ENCODE results near the gene POP4.

The POP4 gene

DNA sequence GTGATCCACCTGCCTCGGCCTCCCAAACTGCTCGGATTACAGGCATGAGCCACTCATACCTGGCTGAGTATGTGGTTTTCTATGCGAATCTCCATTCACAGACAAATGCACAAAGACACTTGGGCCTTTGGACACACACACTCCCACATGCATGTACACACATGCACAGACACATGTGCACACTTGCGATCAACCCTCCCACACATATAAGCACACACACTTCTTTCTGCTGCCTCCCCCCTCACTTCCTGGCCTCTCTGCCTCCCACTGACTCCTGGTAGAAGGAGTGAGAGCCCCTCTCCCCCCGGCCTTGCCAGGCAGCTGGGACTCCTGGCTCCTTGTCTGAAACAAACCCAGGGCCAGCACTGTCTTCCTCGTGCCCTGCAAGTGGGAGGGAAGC lies 29.9 kb downstream of the POP4 start:
- no peak for DNase-seq

DNA sequence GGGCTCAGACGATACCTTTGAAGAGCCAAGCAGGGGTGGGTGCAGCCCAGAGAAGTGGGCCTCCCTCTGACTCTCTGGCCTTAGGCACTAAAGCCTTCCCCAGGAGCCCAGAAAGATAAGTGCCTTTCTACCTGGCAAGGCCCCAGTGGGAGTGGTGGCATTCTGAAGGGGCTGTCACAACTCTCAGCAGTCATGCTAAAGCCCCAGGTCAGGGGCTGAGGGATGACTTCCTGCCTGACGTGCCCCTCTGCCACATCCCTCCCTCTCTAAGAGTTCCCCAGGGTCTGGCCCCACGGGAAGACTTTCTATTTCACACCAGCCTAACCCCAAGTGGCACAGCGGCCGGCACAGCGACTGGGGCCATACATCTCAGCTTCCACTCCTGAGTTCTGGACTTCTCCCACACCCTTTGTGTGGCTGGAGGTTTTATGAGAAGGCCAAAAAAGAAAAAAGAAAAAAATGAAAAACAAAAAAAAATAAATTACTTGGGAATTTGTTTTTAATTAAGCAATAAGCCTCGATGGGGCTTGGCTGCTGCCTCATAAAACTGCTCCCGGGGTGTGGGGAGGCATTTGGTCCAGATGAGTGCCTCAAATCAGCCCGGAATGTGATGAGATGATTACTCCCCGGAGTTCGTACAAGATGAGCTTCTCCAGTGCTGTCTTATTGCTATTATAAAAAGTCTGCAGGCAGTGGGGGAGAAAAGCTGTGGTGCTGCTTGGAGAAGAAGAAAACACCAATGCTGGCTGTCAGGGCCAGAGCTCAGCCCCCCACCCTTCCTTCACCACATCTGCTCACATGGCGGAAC lies 30.7 kb downstream of the POP4 start:
- DNase-seq = no peak

DNA sequence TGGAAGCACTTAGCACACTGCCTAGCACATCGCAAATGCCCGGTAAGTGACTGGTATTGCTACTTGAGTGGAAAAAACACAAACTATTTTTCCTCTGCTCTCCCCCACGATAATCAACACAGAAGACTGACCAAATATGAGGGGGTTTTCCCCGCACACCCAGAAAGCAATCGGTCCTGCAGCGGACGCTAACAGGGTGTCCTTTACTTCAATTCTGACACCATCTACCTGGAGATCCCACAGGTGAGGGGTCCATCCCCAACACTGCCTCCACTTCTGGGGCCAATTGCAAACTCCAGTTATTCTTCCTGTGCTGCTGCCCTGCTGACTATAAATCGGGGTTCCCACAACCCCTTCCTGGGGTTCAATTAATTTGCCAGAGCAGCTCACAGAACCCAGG lies 33.0 kb downstream of the POP4 start:
- no peak for DNase-seq

DNA sequence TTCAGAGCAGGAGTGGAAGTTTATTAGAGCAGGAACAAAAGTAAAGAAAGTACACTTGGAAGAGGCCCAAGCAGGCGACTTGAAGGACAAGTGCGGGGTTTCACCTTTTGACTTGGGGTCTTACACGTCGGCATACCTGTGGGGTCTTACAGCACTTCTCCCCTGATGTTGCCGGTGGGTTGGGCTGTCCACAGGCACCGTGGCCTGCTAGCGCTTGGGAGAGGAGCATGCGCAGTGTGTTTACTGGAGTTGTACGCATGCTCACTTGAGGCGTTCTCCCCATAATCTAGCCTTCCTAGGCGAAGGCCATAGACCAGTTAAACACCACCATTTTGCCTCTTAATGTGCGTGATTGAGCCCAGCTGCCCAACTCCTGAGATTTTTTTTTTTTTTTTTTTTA lies 34.1 kb downstream of the POP4 start:
- no peak for DNase-seq

DNA sequence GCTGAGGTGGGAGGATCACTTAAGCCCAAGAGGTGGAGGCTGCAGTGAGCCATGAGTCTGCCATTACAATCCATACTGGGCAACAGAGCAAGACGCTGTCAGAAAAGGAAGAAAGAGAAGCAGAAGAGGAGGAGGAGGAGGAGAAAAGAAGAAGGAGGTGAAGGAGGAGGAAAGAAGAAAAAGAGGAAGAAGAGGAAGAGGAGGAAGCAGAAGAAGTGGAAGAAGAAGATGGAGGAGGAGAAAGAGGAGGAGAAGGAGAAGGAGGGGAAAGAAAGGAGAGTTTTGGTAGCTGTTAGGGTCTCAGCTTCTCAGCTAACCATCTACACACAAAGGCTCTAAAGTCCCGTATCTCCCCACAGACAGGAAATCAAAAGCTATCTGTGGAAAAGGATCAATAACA lies 35.5 kb downstream of the POP4 start:
- DNase-seq = no peak

DNA sequence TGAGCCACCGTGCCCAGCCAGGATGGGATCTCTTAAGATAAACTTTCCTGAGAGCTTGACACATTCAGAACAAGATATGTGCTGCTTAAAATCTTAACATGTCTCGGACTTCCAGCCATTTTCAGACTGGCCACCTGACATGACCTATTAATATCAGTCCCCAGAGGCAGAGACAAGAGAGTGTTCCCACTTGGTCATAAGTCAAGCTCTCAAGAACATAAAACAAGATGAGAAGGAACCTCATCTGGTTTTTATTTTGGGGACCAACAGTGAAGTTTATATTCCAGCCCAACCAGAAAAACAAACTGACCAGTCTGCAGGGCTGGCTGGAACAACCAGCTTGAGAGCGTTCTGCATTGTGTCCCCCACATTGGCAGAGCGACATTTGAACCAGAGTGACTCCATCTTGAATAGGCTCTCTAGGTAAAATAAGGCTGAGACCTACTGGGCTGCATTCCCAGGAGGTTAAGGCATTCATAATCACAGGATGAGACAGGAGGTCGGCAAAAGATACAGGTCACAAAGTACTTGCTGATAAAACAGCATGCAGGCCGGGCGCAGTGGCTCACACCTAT lies 37.4 kb downstream of the POP4 start:
- DNase-seq = no peak

DNA sequence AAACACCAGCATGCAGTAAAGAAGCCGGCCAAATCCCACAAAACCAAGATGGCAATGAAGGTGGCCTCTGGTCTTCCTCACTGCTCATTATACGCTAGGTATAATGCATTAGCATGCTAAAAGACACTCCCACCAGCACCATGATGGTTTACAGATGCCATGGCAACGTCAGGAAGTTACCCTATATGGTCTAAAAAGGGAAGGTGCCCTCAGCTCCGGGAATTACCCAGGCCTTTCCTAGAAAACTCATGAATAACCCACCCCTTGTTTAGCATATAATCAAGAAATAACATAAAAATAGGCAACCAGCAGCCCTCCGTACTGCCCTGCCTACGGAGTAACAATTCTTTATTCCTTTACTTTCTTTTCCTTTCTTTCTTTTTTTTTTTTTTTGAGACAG lies 38.1 kb downstream of the POP4 start:
- DNase-seq = no peak

DNA sequence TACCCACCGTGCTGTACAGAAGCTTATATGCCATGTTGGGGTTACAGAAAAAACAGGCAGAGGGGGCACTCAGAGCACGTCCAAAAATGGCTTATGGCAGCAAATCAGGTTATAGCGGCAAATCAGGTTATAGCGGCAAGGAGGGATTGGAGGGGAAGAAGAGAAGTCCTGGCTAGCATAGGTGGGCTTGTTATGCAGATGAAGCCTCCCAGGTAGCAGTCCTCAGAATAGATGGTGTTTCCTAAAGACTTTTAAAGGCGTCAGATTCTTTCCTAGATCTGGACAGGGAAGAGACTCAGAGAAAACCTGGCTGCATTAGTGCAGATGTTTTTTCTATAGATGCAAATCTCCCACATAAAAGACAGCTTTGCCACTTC lies 39.4 kb downstream of the POP4 start:
- no peak for DNase-seq

DNA sequence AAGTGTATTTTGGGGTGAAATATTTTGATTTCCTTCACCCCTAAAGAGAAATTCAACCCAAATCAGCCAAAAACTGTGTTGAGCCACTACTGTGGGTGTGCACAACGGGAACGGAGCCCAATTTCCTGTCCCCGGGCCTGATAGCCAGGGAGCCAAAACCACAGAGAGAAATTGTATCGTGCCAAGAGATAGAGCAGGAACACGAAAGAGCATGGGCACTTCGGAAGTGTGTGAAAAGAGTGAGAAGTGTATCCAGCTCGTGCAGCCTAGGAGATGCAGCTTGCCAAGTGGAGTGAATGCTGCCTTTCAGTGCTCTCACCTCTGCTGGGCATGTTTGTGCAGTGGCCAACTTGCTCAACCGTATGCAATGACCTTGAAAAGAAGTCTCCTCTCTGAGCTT lies 39.8 kb downstream of the POP4 start:
- DNase-seq = no peak

DNA sequence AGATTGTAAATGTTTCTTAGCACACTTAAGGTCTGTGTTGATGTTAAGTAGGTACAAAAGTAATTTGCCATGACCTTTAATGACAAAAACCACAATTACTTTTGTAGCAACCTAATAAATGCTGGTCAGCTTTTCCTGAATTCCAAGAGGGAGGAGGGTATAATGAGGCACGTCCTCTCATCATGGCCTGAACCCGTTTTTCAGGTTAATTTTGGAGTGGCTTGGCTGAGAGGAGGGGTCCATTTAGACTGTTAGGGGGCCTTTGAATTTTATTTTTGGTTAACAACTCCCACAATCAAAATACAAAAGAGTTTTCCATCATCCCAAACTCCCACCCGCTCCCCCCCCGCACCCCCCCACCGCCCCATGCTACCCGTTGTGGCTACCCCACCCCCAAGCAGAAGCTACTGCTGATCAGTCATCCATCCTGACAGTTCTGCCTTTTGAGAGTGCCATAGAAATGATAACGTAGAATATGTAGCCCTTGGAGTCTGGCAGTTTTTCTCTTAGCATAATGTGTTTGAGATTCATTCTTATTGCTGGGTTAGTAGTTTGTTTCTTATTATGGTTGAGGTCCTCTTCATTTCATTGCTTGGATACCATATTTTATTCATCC lies 44.8 kb downstream of the POP4 start:
- no peak for DNase-seq

DNA sequence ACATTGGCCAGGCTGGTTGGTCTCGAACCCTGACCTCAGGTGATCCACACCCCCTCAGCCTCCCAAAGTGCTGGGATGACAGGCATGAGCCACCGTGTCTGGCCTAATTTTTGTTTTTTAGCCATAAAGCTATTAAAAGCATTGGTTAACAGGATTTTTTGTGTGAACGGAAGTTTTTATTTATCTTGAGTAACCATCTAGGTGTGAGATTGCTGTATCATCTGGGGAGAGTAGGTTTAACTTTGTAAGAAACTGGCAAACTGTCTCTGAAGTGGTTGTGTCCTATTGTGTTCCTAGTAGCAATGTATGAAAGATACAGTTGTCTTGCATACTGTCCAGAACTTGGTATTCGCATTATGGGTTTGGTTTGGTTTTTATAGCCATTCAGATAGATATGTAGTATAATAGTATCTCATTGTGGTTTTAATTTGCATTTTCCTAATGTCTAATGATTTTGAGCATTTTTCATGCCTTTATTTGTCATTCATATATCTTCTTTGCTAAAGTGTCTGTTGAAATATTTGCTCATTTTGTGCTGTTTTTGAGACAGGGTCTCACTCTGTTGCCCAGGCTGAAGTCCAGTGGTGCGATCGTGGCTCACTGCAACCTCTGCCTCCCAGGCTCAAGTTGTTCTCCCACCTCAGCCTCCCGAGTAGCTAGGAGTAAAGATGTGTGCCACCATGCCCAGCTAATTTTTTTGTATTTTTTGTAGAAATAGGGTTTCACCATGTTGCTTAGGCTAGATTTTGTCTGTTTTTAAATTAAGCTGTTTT lies 45.7 kb downstream of the POP4 start:
- DNase-seq = no peak

DNA sequence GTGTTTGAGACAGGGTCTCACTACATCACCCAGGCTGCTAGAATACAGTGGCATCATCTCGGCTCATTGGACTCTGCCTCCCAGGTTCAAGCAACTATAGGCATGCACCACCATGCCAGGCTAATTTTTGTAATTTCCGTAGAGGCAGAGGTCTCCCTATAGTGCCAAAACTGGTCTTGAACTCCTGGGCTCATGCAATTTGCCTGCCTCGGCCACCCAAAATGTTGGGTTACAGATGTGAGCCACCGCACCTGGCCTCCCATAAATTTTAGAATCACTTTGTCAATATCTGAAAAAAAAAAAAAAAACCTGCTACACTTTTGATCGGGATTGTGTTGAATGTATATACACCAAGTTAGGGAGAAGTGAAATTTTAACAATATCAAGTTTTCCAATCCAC lies 47.3 kb downstream of the POP4 start:
- no peak for DNase-seq

DNA sequence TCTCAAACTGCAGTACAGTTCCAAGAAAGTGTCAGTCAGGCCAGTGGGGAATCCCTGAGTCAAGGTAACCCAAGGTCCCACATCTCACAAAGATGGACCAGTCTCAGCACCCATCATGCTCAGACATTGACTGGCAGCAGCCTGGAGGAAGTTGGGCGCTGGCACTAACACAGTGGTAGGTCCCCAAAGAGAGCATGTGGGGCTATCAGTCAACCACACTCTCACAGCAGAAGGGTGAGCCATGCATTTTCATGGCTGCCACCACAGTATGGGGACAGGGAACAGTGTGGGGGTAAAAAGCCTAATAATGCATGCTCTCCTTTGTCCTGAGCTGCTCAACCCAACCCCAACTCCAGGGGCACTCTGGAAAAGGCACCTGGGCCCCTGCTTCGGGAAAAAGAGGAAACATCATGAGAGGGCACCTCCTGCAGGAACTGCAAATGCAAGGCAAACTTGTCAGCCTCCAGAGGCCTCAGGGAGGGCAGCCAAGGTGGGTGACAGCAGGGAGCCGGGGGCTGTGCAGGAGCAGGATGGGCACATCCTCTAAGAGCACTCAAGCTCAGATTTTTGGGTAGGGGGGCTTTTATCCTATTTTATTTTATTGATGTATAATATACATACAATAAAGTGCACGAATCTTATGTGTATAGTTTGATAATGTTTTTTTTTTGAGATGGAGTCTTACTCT lies 49.7 kb downstream of the POP4 start:
- no peak for DNase-seq

DNA sequence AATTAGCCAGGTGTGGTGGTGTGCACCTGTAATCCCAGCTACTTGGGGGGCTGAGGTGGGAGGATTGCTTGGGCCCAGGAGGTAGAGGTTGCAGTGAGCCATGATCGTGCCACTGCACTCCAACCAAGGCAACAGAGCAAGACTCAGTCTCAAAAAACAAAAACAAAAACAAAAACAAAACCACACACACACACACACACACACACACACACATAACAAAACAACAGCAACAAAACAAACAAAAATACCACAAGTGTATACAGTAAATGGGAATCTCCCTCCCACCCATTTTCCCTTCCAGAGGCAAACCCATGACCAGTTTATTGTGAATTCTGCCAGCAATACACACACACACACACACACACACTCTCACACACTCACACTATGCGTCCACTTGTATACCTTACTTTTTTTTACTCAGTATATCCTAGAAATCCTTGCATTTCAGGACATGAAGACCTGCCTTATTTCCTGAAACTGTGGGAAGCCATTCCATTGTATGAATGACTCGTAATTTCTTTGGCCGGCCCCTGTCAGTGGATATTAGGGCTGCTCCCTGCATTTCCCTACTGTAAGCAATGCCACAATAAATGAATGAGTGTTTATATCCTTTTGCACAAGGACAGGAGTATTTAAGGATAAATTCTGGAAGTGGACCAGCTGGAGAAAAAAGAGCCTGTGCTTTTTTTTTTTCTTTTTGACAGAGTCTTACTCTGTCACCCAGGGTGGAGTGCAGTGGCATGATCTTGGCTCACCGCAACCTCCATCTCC lies 52.3 kb downstream of the POP4 start:
- DNase-seq = no peak

DNA sequence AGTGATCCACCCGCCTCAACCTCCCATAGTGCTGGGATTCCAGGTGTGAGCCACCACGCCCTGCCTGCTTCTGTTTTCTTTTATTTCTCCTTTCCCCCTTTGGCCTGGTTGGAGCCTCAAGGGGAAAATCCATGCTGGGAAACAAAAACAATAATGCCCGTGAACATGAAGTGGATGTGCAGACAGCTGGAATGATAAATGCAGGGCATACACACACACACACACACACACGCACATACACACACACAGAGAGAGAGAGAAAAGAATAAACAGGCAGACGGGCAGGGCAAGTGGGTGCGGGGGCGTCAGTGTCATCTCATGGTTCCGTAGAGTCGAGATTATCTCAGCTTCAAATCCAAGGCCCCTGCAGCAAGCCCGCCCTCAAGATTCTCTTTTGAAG lies 54.8 kb downstream of the POP4 start:
- no peak for DNase-seq

DNA sequence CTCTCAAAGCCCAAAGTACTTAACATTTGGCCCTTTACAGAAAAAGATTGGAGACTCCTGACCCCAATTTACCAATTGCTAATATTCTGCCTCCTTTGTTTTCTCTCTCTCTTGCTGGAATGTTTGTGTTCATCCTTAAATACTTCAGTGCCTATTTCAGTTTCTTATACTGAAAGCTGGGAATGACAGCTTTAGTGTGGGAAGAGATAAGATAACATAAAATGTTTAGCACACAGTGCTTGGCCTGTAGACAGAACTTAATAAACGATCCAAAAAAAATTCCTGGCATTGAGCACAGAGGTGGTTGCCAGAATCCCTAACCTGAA lies 56.2 kb downstream of the POP4 start:
- no peak for DNase-seq

DNA sequence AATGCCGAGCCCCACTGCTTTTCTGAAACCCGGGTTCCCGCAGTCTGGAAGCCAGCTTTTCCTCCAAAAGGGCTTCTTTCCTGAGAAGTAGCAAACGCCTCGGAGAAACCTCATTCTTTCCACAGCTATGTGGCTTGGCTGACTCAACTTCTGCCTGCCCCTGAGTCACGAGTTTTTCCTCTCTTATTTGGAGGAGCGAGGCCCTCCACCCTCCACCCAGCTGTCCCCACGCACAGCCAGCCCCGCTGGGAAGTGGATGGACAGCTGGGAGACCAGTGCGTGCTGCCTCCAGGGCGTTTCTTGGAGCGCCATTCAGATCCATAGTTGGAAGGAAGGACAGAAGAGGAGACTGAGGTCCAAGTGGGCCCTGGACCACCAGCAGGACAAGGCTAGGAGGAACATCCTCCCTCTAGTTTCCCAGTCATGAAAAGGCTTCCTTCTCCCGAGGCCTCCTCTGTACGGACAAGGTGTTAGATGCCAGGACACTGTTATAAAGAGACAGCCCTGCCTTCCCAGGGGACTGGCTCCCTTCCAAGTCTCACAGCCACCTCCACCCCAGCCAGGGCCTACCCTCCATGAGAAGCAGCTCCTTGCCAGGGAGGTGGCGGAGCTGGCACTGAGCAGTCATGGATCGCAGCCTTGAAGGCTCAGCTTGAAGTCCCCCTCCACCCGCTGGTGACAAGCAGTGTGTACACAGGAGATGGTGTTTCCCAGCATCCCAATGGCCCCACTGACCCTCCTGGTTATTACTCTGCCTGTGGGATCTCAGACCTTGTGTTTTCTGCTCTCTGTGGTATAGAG lies 56.7 kb downstream of the POP4 start:
- DNase-seq = no peak

DNA sequence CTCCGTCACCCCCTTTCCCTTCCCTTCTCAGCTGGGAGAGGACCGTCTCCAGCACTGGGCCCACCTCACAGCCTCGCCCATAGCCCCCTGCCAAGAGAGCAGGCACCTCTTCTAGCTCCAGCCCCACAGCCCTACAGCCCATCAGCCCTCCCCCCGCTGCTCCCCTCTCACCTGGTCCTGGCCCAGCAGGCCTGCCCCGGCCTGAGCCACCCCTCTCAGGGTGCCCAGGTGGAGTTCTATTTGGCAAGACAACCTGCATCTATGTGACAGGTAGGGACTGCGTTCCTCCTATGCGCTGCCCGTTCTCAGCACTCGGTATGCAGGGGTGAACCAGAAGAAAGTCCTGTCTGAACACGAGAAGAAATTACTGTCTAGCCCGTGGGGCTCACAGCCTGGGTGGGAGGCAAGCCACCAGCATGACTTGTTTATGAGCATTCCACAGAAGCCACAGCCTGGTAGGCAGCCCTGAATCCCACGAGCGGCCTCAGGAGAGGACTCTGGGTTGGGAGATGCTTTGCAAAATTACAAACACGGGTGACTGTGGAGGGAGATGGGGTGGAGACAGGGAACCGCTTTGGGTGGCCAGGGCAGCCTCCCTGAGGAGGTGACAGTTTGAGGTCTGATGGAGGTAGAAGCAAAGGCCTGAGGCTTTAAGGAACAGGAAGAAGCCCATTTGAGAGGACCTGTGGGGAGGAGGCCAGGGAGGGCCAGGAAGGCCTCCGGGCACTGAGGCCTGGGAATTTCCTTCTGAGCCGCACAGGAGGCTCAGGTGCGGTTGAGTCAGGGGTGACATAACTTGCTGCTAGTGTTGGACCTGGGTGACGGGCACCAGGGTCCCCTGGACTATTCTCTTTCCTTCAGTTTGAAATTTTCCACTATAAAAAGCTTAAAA lies 58.0 kb downstream of the POP4 start:
- DNase-seq = no peak

DNA sequence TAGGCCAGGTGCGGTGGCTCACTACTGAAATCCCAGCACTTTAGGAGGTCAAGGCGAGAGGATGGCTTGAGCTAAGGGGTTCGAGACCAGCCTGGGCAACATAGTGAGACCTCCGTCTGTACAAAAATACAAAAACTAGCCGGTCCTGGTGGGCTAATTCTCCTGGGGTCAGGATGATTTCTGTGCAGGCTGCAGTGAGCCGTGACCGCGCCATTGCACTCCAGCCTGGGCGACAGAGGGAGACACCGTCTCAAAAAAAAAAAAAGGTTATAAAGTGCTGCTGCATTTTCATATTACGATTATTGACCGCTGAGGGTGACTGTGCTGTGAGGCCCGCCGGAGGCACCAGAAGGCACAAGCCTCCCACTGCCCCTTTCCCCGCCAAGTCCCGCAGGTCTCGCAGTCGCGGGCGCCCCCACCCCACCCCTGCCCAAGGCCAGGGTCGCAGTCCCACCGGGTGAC lies 58.7 kb downstream of the POP4 start:
- DNase-seq = no peak

DNA sequence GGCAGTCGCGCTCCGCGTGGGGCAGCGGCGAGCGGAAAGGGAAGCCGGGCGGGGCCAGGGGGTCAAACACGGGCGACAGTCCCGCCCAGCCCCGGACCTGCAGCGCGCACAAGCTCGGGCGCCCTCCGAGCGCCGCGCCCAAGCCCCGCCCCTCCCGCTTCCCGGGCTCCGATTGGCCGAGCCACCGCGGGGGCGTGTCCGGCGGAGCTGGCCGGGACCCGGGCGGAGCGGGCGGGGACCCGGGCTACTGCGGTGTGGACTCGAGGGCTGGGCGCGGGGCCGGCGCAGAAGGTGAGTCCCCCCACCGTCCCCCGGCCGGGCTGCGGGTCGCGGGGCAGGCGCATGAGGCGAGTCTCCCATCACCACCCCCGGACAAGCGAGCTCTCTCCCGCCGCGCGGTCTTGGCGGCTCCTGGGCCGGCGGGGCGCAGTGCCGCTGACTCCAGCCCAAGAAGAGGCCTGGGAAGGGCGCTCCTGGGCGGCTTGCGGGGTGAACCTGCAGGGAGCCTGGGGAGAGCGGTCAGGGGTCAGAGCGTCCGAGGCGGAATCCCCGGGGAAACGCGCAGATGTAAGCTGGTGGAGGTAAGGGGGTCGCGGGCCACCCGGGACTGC lies 59.2 kb downstream of the POP4 start, which contains the start of gene PLEKHF1:
Gene PLEKHF1, plus strand, starts transcription at position 247 of the 611 bp plus-strand sequence. CDS start 8,379 bp downstream, outside the sequence.
- DNase-seq = peak; percentile 79

Measured in activated effector memory CD4-positive, alpha-beta T cell treated with Interleukin-2 at 50 U/mL for 16 hours (primary cell).